HG03378 (cell line): ENCODE measurements around the gene KARS1.

Experiments
- ATAC-seq: cut with Tn5 transposase; IDR thresholded peaks from one replicate; pipeline ENCODE4 v1.9.1; 2021; ENCODE audit warnings: mild to moderate bottlenecking, moderate library complexity; ENCODE audit not compliant: unreplicated experiment

The KARS1 gene

DNA sequence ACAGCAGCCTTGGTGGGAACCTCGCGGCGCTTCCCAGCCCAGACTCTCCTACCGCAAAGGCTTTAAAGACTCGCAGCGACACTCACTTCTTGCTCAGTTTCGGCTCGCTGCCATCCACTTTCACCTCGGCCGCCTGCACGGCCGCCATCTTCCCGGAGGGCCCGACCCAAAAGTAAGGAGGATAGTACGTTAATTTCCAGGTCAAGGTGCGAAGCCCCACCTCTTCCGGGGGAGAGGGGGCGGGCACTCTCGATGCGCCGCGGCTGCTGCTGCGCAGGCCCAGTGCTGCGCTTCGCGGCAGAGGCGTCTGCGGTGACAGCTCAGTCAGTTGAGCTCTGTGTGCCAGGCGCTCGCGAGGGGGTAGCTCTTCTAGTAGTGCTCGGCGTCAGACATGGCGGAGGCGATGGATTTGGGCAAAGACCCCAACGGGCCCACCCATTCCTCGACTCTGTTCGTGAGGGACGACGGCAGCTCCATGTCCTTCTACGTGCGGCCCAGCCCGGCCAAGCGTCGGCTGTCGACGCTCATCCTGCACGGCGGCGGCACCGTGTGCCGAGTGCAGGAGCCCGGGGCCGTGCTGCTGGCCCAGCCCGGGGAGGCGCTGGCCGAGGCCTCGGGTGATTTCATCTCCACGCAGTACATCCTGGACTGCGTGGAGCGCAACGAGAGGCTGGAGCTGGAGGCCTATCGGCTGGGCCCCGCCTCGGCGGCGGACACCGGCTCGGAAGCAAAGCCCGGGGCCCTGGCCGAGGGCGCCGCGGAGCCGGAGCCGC, at the start of gene KARS1, which contains the start of gene TERF2IP:
TSS of gene KARS1 (minus strand) at position 174 of the 773 bp plus-strand sequence. CDS start at position 148, 26 bp downstream.
TSS of gene TERF2IP (plus strand) at position 282 of the 773 bp plus-strand sequence. CDS start at position 392, 110 bp downstream.
- ATAC-seq = peak; percentile 87

DNA sequence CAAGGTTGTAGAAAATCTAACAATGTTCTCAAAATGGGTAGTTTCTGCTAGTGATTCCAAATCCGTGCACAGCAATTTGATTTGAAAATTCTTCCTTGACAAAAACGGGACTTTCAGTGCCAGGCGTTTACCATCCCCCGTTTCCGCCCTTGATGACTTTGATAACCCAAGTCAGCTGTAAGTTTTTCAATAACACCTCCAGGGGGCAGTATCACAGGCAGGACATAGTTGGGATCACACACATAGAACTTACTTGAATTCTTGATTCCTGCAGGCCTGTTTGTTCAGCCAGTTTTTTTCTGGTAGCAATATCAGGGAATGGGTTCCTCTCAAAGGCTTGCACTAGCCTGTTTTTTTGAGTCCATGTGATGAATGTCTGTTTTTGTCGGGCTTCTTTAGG, 48.2 kb upstream of the KARS1 start:
- ATAC-seq = no peak

DNA sequence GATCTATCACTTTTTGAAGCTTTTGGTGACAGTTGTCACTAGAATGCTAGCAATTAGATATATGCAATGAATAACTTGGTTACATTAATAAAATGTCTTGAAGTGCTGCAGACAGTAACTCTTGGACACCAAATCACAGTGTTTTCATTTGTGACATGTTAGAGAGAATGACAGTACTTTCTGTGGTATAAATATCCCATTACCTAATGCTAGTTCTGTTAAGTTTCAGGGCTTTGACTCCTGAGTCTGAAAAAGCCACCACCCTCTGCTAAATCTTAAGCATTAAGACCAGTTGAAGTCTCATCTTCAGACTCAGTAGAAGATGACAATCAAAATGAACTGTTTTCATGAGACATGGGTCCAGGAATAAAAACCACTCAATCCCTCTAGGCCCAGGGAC, 39.9 kb upstream of the KARS1 start:
- no peak for ATAC-seq

DNA sequence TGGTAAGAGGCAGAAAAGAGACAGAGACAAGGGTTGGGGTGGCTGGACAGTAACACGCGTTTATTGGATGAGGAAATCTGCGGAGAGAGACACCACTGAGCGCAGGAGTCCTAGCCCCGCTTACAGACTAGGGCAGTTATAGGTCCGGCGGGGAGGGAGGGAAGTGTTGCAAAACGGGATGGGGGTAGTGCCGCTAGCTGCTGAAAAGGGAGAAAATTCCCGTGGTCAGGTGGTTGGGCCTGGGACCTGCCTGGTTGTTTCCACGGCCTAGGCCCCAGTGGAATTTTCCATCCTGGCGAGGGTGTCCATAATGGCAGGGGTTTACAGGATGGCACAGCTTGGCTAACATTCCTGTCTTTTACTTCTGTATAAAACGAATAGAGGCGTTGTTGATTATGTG, 34.8 kb upstream of the KARS1 start:
- no peak for ATAC-seq

DNA sequence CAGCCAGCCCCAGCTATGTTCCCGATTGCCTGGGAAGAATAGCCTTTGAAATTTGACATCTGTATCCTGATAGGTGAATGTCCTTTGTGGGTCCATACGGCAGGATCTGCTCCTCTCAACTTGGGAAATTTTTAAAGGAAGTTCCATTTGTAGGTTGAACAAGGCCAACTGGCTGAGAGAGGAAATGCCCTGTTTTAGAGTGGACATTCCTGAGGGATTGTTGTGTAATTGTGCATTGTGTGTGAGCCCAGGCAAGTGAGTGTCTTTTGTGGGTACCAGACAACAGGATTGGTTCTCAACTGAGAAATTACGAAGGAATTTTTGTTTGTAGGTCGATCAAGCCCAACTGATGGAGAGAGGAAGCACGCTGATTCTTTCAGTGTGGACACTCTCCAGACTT, 31.9 kb upstream of the KARS1 start:
- no peak for ATAC-seq

DNA sequence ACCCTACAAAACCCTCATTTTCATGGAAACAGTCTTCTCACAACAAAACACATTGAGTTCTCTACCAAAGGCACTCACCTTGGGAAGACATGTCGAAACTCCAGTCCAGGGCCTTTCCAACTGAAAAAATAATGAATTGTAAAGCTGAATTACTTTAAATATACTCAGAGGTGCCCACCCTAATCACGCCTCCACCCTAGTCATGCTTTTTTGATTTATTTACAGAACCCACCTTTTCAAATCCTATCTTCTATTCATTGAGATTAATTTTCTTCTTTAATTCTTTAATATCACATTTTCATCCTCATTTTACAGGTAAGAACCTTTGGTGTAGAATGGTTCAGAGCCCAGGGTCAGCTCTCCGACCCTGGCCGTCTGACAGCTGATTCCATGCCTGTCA, 29.4 kb upstream of the KARS1 start, which contains the start of gene CPHXL2:
TSS of gene CPHXL2 (minus strand) at position 101 of the 400 bp plus-strand sequence. CDS start at position 91, 10 bp downstream.
- ATAC-seq = no peak

- no peak for ATAC-seq
These were observed 20.0 kb upstream of the KARS1 start for GRCh38 chr16:75667503-75667902.

DNA sequence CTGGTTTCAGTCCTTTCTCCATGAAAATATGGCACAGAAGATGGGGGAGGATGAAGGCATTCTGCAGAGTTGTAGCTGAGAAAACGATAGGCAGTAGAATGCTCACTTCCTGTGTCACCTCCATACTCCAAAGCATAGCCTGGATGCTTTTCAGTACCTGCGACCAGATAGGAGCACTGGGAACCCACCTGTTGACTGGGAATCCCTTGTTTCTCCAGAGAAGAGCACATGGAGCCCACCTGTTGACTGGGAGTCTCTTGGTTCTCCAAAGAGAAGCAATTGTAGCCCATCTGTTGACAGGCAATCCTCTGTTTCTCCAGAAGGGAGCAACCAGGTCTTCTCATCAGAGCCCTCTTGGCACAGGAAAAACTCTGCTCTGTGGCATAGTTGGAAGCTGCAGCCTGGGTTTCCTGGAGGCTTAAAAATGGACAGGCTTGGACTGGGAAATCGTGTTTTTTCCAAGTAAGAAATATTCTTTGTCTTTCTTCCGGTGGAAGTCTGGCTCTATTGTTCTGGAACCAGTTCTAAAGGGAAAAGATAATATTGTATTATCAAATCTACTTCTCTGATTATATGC, 13.3 kb upstream of the KARS1 start:
- no peak for ATAC-seq

- no peak for ATAC-seq
These were observed 12.9 kb upstream of the KARS1 start for GRCh38 chr16:75660321-75660720.

GRCh38 chr16:75658175-75658574, 10.7 kb upstream of the KARS1 start:
- no peak for ATAC-seq

DNA sequence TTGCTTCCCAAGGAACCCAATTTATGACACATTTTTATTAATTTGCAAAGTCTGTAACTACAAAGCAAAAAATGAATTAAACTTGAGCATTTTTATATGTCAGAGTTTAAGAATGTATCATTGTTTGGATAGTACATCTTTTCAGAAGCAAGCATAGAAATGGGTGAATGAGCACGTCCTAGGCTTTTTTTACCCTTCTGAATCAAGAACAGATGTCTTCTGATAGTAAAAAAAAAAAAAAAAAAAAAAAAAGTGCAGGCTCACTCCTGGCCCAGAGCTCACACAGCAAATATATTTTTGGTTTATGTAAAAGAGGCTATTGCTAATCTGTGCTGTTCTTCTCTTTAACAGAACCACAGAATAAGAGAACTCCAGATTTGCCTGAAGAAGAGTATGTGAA, 6.5 kb upstream of the KARS1 start:
- no peak for ATAC-seq

DNA sequence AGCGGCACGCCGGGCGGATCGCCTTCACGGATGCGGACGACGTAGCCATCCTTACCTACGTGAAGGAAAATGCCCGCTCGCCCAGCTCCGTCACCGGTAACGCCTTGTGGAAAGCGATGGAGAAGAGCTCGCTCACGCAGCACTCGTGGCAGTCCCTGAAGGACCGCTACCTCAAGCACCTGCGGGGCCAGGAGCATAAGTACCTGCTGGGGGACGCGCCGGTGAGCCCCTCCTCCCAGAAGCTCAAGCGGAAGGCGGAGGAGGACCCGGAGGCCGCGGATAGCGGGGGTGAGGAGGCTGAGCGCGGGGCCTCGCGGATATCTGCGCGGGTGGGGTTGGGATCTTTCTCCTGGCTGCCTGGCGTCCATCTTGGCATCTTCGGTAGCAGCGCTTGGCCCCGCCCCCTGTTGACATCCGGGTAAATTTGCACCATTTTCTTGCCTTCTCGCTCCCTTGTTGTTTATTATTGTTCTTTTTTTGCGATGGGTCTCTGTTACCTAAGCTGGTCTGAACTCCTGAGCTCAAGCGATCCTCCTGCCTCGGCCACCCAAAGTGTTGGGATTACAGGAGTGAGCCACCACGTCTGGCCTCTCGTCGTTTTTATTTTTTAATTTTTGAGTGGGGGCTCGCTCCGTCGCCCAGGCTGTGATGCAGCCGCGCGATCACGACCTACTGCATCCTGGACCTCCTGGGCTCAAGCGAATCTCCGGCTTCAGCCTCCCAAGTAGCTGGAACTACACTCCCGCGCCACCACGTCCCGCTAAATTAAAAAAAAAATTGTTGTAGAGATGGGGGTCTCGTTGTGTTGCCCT, 1.0 kb upstream of the KARS1 start:
- peak; percentile 26 for ATAC-seq

DNA sequence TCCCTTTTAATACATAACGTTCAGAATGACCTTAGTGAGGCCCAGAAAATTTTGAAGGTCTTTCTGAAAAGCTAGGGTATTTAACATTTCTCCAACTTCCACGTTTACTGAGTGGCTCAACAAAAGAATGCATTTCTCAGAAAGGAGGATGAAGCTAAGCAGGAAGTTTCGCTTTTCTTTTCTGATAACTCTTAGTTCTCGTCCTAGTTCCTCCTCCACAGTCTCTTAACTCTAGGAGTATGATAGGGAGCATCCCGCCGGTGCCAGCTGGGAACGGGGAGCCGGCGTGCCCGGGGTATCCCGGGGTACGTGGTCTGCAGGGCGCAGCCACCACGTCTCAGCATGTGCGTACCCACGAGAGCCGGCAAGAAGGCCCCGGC, 363 bp downstream of the KARS1 start:
- ATAC-seq = peak; percentile 24

DNA sequence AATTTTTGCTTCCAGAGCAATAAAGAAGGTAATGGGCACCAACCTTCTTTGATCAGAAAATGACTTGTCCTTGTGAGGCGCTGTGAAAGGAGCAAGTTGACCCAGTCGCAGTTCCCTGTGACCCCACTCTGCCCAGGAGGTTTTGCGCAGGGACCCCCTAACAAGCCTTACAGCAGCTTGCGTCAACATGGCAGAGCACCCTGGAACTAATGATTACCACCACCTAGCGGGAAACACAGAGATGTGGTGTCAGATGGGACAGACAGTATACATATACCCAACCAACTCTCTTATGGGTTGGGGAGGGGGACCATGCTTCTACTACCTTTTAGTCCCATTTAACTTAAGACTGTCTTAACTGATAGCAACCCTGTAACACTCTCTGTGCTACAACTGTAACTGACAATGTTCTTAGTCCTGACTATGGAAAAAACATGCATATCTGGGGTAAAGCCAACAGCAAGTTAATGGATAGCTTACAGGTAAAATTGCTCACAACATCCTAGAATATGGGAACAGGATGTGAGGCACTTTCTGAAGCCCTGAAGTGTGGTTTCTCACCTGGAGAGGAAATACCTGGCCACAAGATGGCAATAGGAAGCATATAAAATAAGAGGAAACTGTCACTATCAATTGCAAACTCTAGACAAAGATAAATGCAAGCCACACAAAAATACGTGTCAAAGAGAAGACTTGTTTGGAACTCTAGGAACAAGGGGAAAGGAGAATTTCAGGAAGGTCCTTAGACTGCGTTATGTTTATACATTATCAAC, 3.0 kb downstream of the KARS1 start:
- ATAC-seq = no peak

GRCh38 chr16:75640598-75640997, 6.9 kb downstream of the KARS1 start:
- ATAC-seq = no peak

- ATAC-seq = no peak
These were observed 12.4 kb downstream of the KARS1 start for GRCh38 chr16:75635036-75635435.

DNA sequence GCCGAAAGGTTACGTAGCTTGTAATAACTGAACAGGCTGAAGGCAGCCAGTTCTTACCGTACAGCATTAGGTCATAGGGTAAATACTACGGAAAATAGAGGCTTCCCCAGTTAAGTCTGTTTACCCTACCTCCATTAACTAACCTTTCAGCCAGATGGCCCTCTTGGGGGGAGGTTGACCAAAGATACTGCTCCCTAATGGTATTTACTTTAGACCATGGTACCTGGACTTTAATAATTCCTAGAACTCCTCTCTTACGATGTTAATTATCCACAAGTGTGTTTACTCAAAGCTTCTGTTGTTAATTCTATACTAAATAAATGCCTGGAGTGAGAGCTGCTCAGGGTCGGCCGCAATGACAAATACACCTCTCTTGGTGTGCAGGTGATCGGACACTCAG, 14.6 kb downstream of the KARS1 start:
- no peak for ATAC-seq

DNA sequence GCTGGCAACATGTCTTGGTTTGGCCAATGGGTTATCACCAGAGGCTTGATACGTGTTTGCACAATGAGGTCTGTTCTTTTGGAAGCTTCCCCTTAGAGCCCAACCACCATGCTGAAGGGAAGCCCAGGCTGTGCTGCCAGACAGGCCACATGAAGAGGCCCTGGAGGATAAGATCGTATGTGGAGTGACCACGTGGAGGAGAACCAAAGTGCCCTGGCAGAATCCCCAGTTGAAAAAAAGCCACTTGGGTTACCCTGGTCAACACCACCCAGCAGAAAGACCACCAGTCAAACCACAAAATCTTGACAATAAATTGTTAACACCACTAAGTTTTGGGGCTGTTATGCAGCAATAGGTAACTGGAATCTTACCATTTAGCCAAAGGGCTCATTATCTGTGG, 17.4 kb downstream of the KARS1 start:
- no peak for ATAC-seq

DNA sequence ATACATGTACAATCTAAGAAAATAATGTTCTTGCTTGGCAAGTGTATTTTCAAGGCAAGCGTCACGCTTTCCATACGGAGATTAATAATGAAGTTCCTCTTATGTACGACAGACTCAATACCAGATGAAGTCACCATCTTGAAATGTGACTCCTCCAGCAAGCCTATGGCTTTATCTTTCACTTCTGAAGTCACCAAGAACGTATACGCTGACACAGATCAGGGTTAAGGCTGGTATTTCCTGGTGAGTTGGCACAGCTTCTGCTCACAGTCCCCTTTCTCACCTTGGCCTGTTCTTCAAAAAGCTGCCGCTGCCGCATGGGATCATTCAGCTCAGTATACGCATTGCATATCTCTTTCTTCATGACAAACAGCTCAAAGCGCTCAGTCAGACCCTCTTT, 18.3 kb downstream of the KARS1 start:
- no peak for ATAC-seq

DNA sequence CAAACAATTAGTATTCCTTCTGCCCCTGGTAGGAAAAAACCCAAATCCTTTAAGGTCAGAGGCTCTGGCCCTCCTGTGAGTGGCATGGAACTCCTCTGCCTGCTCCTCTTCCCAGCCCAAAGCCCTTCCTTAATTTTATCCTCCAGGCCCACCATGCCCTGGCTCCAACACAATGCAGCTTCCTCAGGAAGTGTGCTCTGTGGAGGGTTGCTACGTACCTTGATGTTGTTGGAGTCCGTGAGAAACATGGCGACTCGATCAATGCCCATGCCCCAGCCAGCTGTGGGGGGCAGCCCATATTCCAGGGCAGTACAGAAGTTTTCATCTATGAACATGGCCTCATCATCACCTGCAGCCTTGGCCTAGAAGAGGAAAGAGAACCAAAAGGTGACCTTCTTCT, 19.1 kb downstream of the KARS1 start:
- no peak for ATAC-seq

- no peak for ATAC-seq
These were observed 19.6 kb downstream of the KARS1 start for GRCh38 chr16:75627851-75628250.
